GM15510 (cell line): ENCODE data around the gene TMEM258.

Experiments used
- POLR2A ChIP-seq: IDR thresholded peaks from 3 replicates; pipeline ENCODE4 v1.6.1; 2011; ENCODE audit warnings: borderline replicate concordance; ENCODE audit not compliant: insufficient read length; ENCODE audit errors: extremely low read depth

The TMEM258 gene

DNA sequence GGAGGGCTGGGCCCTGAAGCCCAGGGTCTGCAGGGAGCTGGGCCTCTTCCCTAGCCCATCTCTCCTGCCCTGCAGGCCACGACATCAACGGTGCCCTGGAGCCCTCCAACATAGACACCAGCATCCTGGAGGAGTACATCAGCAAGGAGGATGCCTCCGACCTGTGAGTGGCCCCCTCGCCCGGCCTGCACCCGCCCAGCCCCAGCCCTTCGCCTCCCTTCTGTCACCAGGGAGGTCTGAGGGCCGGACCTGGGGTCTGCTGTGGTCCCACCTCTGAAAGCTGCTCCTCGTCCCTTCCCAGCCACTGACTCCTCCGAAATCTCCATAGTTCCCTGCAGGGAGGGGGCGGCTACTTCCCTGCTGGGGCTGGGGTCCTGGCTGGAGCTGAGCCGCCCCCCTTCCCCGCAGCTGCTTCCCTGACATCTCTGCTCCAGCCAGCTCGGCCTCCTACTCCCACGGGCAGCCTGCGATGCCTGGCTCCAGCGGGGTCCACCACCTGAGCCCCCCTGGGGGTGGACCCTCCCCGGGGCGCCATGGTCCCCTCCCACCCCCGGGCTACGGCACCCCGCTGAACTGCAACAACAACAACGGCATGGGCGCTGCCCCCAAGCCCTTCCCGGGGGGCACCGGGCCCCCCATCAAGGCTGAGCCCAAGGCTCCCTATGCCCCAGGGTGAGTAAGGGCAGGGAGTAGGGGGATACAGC, 26.7 kb downstream of the TMEM258 start:
- TF ChIP-seq POLR2A: no peak

DNA sequence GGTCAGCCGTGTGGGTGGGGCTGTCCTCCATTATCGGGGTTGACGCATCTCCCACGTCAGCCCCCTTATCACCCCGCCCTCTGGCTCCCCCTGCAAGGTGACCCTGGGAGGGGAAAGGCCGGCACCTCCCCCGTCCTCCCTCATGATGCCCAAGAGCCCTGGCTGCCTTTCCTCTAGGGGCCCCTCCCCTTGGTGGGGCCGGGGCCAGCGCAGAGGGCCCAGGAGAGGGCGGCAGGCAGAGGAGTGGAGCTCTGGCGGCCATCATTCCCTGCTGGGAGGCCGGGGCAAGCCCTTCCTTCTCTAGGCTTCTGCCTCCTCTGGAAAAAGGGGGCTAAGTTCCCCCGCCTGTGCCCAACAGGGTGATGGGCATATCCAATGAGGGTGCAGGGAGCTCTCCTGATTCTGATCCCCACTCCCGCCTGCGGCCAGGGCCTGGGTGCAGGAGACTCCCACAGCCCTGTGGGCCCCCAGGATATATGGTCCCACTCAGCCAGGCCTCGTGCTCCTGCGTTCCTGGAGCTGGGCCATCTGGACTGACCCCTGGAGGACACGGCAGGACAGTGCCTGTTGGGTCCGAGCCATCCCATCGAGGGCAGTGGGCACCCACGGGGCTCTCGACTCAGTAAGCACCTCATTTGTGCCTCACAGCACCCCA, 27.7 kb downstream of the TMEM258 start:
- TF ChIP-seq POLR2A: no peak

DNA sequence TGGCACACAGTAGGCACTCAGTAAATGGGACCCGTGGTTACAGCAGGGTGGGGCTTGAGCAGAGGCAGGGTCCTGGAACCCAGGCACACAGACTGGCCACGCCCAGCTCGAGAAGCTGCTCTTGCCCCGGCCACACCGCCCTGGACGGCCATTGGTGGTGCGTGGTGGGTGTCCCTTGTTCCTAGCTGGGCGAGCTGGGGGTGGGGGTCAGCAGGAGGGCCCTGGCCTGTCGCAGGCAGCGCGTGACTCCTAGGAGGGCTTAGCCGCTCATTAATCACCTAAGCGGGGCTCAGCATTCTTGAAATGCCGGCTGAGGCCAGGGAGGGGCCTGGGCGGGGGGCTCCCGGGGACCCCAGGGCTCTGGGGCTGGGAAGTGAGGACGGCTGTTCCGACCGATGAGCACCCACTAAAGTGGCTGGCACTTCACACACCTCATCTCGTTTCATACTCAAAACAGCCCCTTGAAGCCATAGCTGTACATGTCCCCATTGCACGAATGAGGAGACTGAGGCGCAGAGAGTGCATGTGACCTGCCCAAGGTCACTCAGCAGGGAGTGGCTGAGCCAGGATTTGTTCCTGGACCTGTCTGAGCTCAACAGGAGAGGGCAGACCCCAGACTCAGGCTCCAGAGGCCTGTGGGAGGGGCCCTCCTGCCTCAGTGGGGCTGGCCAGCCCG, 28.3 kb downstream of the TMEM258 start:
- no peak for TF ChIP-seq POLR2A

DNA sequence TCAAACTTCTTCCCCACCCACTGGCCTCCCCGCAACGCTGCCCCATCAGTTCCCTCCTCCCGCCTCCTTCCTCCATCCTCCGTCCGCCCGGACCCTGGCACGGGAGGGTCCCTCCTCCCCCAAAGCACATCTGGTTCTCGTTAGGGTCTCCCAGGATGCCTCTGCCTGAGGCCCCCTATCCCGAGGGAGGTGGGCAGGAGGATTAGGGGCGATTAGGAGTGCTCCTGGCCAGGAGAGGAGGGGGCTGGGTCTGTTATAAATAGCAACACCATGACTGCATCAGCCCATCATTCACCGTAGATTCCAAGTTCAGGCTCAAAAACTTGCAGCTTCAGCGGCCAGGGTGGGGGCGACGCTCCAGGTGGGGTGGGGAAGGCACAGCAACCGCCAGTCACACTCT, 29.6 kb downstream of the TMEM258 start:
- TF ChIP-seq POLR2A: no peak

DNA sequence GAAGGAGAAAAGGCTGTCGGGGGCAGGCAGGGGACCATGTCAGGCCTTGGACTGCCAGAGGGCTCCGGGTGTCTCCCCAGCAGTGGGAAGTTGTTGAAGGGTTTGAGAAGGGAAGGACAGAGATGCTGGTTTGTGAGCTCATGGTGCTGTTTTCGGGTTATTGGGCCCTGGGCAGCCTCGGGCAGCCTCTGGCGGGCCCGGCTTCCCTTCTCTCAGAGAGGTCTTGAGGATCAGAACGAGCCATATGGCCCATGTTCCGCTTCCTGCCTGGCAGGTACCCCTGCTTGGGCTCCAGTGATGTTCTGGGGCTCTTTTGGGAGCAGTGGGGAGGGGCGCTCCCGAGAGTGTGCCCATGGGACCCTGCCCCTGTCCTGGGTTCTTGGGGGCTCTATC, 30.2 kb downstream of the TMEM258 start:
- no peak for TF ChIP-seq POLR2A

DNA sequence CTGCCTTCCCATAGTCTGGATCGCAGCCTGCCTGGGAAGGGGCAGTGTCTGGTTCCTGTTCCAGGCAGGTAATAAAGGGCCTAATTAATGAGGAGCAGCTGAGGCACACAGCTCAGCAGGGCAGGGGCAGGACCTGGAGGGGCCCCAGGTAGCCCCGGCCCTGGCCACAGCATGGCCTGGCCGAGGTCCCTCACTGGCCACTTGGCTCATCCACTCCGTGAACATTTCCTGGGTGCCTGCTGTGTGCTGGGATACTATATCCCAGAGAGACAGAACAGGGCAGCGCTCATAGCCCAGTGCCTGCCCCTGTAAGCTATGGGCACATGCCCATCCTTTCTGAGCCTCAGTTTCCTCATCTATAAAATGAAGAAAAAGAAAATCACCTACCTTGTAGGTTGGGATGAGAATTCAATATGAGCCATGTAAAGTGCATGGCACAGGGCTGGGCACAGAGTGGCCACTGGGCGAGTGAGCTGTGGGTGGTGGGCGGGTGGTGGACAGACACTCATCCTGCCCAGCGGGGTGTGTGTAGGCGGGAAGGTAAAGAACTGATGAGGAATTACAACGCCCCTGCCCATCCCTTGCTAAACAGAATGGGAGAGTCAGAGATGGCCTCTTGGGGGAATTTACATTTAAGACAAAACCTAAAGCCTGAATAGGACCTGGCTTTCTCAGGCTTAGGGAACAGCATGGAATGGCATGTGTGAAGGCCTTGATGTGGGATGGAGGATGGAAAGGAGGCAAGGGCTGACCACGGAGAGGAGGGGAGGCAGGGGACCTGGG, 30.8 kb downstream of the TMEM258 start:
- no peak for TF ChIP-seq POLR2A

DNA sequence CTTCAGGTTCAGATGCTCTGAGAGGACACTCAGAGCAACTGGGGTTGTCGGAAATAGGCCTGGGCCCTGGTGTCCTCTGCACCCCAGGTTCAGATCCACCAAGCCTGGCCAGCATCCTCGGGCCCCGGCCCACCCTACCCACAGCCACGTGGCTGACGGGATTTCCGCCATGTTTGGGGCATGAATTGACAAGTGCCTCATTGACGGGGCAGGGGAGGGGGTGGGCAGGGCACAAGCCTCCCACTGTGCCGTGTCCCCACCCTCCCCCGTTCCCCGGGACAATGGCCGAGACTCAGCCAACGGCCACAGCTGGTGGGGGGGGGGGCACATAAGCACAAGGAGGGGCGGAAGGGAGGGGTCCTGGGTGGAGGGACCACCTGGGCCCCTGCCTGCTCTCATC, 31.5 kb downstream of the TMEM258 start:
- no peak for TF ChIP-seq POLR2A

DNA sequence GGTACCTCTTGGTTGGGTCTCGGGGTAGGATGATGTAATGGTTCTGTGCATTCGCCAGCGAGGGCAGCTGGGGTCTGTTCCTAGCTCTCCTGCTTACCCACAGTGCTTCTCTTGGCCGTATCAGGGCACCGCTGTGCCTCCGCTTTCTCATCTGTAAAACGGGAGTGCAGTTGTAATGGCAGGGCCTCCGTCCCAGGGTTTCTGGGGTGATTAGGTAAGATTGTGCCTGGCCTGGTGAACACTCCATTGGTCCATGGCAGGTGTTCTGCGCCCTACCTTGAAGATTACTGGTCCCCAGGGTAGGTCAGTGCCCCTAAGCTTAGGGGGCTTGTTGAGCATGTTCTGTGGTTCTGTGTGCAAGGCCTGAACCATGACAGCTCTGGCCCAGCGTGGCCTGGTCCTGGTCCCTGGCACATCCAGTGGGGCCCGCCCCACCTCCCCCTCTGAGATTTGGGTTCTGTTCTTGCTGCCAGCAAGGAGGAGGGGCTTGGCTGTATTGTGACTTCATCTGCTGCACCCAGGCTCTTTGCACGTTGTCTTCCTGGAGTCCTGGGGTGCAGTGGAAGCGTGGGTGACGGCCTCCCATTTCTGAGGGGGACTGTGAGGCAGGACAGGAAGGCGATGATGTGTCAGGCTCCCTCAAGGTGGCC, 35.1 kb downstream of the TMEM258 start:
- TF ChIP-seq POLR2A: no peak

DNA sequence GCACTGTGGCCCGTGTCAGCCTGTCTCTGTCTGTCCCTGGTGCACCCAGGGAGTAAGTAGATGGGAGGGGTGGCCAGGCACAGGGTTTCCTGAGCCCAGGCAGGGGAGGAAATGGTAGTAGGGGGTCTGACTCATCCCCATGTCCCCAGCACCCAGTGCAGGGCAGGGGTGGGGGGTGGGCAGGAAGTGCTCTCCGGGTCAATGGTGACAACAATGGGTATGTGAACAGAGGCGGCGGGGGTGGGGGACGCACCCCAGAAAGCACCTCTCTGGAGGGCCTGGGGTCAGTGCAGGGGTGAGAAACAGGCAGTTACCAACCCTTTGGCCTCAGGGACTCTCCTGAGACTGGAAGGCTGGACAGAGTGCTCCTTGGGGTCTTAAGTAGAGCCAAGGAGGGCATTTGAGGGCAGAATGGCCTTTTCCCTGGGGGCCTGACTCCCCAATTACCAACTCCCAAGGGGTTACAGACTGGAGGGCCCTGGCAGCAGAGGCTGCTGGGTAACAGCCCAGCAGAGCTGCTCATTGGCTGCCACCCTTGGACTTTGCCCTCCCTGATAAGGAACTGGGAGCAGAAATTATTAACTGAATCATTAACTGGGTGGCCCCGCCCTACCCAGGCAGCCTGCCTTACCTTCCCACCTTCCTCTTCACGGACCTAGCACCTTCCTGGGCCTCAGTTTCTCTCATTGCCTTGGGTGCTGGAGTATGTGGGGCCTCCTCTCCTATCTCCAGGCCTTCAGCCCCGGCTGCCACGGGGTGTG, 35.8 kb downstream of the TMEM258 start:
- TF ChIP-seq POLR2A: no peak

DNA sequence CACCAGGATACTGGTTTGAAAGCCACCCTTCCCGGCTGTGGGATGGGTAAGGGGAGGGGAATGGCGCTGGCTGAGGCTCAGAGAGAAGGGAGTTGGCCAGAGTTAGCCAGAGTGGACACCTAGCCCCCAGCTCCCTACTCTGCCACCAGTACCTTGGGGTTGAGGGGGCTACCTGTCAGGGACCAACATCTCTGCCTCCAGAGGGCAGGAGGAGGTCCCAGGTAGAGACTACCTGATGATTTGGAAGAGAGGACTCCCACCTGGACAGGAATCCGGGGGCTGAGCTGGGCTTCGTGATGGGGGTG, 36.3 kb downstream of the TMEM258 start:
- no peak for TF ChIP-seq POLR2A

DNA sequence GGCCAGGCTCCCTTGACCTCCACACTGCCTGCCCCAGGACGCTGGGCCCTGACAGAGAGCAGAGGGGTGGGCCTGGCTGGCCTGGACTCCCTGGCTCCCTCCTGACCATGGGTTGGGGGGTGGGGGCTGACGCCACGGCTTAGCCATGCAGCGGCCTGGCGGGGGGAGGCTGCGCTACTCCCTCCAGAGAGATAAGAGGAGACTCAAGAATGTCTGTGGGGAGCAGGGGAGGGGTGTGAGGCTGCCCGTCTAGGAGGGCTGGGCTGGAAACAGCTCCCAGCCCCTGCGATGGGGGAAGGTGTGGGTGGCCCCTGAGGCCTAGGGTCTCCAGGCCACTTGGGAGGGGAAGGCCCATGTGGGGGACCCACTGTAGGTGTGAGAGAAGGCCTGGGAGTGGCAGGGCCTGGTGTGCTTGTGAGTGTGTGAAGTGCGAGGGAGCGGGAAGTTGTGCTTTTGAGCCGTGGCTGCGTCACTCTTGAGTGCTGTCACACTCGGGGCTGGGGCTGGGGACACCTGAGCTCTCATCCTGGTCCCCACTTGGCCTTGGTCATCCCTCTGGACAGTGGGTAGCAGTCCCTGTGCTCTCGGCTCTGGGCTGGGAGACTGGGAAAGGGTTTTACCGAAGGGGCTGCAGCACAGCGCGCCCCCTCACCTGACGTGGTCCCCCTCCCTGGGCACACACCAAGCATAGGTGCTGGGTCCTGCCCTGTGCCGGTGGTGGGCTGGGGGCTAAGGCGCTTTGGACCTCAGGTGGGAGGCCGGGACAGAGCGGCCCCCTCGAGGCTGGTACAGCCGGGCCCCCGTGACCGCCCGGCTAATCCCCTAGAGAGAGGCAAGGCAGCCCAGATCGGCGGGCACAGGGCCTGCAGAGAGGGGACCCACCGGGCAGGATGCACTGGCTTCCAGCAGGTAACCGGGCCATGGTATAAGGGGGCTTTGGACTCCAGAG, 37.6 kb downstream of the TMEM258 start:
- no peak for TF ChIP-seq POLR2A

DNA sequence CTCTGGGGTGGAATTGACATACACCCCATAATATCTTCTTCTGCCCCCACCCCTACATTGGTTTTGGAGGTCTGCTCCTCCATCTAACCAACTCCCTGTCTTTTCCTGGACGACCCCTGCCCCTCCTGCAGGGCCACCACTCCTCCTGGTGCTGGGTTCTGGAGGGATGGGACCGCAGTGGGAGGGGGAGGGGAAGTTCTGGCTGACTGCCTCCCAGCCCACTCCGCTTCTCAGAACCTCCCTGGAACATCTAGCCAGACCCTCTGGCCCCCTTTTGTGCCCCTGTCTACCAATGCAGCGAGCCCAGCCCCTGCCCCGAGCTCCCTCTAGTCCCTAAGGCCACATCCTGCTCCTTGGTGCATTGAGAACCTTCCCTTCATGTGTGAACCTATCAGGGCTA, 38.7 kb downstream of the TMEM258 start:
- no peak for TF ChIP-seq POLR2A

DNA sequence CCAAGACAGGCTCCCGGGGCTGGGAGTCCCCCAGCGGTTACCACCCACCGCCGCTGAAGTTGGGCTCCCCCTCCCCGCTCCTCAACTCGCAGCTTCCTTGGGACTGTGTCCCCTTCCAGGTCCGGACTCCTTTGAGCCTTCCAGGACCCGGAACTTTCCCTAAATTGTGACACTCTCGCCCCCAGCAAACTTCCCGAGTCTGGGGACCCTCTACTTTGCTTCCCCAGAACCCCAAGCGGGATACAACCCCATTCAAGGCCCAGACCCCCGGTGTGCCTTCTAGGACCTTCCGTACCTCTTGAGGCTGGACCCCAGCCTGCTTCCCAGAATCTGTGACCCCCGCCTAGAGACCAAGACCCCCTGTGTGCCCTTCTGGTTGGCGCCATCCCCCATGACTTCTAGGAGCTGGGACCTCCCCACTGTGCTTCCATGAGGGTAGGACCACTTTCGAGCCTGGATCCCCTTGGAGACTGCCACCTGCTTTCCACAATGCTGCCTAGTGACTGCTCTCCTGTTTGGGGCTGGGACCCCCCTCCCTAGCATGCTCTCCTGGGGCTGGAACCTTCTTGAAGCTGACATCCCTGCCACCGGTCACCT, 39.4 kb downstream of the TMEM258 start:
- no peak for TF ChIP-seq POLR2A

DNA sequence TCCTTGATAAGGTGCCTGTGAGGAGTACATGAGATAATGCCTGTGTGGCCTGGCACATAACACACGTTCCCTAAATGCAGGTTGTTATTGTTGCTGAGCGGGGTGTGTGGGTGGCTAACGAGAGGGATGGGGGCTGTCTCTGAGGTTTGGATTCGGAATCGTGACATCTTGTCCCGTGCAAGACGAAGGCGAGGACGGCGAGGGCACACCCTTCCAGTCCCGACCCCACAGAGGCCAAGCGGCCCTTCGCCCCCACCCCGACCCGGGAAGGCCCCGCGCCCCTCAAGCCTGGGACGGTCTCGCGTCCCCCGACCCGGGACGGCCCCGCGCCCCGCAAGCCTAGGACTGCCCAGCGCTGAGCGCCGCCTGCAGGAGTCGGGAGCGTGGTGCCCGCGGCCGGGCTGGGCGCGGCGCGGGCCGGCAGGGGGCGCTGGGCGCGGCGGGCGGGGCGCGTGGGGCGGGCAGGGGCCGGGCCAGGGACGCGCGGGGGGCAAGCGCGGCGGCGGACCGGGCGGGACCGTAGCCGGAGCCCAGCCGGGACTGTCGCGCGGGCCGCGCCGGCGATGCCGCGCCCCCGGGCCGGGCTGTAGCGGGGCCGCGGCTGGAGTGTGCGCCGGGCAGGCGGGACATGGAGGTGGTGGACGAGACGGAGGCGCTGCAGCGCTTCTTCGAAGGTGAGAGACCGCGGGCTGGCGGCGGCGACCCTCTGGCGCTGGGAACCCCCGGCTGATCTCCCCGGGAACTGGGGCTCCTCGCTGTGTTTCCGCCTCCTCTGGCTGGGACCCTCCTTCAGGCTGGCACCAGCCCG, 40.1 kb downstream of the TMEM258 start, which contains the start of gene MYRF:
TSS of gene MYRF (plus strand) at position 520 of the 808 bp plus-strand sequence. CDS start at position 629, 109 bp downstream.
- no peak for TF ChIP-seq POLR2A
